Measurements from ENCODE around the gene PIGU.
"Not testable (repeated sequence)": the region's sequence is repeated elsewhere in the genome, so short reads cannot be mapped to it uniquely, and the experiment has no call there.

The PIGU gene

DNA sequence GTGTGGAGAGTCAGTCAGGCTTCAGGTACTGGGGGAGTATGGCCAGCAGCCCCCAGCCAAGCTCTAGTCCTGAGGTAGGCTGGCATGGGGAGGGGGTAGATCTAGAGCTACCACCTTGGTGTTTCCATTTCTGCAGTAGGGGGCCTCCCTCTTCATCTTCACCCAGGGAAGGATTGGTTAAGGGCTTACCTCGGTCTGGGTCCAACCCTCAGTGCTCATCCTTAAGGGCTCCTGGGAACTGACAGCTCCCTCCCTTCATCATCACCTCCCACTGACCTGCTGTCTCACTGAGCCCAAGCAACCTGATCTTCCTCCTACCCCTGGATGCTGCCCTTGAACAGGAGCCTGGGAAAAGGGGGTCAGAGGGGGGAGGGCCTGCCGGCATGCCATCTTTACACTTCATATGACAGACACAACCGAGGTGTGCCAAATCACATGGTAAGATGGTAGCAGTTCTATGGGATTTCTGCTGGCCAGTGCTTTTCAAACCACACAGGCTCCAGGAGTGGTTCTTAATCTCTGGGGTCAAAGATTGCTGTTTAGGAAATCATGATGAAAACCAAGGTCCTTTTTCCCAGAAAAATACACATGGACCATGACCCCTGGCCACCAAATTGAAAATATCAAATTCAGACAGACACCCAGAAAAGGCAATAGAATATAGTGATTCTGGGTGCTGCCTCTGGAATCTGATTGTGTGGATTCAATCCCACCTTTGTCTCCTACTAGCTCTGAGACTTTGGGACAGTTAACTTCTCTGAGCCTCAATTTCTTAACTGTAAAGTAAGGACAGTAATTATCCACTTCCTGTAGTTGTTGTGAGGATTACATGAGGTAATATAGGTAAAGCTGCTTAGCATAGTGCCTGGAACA is 30.3 kb upstream of the PIGU start:
- DNase-seq, result no peak

DNA sequence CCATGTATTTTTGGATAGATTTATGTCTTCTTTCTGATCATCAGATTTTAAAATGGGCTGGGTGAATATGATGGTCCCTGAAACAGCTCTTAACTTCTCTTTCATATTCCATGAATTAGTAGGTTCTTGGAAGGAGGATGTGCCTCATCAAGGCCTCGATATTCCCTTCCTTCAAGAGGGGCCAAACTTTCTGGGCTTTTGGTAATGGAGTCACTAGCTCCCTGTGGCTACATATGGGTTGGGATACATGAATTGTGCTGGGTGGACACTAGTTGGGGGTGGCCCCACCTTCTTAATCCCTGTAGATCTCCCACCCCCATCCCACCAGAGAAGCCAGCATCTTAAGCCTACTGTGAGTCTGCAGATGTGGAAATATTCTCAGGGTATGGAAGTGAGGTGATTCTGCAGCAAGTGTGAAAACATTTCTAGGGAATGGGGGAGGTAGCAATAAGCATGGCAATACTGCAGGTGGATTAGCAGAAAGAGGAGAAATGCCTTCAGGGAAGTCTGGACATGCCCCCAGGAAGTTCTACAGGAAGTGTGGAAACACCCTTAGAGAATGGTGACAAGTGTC is 29.5 kb upstream of the PIGU start:
- no peak for DNase-seq

DNA sequence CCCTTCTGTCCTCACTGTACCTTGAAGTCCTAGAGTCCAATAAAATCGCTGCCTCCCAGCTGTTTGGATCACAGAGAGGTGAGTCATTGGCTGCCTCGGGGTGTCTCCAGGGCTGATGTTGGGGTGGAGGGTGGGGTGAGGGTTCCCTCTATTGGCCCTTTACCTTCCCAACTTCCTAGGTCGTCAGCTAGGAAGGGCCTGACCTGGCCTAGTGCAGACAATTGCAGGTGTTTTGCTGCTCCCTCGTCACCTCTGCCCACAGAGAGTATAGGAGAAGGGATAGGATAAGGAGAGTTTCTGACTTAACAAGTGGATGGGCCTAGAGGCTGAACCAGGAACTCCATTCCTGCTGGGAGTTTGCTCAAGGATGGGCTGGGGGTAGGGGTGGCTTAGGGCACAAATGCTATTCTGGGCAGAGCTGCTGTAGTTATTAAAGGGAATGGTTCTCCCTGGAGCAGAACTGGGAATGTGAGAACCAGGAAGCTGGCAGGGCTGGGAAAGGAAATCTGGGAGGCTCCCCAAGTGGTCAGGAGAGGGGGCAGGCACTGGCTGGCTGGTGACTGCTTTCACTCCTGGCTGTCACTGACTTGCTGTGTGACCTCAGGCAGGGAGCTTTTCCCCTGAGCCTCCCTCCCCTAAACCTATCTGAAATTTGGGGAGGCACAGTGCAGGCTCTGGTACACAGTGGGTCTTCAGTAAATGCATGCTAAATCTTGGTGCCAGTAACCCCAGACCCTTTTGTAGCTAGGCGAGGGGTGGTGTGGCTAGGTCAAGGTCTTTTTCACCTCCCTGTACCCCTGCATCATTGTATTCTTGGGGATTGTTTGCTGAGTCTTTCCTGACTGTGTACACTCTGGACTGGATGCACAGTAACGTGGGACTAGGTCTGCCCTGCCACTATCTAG is 28.8 kb upstream of the PIGU start:
- peak in 4 of 14 donors; percentile 8 to 47 (median 30) for DNase-seq

DNA sequence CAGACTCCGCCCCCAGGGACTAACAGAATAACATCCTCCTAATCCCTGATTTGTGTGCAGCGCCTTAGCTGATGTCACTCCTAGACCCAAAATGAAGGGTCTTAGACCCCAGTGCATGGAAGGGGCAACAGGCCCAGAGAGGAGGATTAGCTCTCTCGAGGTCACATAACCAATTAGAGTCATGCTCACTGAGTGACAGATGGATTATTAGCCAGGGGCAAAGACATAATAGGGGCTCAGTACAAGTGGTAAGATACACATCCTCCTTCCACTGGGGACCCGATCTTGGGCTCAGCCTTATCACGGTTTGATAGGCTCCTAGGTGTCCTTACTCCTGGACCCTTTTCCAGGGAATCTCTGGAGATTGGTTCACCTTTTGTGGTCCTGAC is 28.1 kb upstream of the PIGU start:
- peak in 2 of 14 donors; percentile 39 to 46 for DNase-seq

DNA sequence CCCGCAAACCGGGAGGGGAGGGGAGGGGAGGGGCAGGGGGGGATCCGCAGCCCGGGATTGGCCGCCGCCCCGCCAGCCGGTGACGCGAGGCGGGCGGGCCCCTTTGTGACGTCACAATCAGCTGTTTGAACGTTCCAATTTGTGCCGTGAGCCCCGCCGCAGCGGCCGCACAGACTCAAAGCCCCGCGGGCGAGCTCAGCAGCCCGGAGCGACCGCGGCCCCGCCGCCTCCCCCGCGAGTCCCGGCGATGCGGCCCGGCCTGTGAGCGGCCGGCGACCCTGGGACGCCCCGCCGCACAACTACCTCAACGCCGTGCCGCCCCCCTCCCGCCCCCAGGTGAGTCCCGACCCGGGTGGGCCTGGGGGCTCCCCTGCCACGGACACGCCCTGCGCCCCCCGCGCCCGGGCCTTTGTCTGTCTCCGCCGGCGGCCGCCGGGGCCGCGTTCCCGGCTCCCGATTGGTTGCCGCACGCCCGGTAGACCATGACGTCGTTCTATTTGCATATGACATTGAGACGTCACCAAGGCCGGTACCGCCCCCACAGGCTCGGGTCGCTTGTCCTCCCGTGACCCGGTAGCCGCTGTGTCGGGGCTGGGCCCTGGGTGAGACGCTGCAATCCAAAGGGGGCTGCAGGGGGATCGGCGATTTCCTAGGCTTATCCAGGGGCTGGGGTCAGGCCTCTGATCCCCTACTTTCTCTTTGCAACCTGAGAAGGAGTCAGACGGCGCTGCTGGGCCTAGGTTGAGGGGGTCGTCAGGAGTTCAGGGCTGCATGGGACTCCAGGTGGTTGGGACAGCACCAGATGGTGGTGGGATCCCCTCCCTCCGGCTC is 27.5 kb upstream of the PIGU start, which contains the start of gene TP53INP2:
TSS of gene TP53INP2 (plus strand) at position 168 of the 831 bp plus-strand sequence. CDS start 4,396 bp downstream, outside the sequence.
- DNase-seq, result peak; percentile 41 to 93 (median 84)

DNA sequence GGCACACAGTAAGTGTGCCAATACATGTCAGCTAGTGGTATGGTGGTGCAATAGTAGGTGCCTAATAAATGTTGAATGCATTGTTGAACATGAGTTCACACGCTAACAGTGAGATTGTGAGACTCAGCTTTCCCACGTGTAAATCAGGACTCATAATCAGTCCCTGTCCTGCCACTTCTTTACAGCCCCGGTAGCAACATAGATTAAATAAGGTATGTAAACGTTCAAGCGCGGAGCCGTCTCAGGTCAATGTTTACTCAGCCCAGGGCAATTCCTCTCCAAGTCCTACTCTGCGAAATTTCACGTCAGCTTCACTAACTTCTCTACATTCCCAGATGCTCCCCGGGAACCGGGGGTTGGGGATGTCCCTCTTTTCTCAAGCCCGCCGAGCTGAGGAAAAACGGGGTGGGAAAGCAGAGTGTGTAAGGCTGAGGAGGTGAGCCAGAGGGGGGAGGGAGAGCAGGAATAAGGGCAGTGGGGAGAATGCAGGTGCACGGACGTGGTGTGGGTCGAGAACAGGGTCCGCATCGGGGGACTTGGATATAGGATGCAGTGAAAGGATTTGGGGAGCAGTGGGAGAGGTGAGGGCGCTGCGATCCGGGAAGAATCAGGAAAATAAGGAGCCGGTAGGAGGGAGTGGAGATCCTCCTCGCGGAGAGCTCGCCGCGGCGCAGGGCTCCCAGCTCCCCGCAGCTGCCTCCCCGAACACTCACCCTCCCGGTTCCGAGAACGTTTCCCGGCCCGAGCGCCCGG is 26.7 kb upstream of the PIGU start:
- no peak for DNase-seq

DNA sequence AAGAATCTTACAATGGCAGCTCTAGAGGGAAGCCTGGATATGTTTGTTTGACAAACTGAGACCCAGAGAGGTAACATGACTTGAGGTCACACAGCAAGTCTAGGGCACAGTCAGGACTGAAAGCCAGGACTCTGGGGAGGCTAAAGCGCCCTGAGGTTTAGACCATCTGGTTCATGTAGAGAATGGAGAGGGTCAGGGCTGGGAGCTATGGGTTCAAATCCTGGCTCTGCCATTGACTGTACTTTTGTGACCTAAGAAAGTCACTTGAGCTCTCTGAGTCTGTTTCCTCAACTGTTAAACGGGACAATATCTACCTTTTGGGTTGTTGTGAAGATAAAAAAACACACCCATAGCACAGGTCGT is 26.1 kb upstream of the PIGU start:
- no peak for DNase-seq

DNA sequence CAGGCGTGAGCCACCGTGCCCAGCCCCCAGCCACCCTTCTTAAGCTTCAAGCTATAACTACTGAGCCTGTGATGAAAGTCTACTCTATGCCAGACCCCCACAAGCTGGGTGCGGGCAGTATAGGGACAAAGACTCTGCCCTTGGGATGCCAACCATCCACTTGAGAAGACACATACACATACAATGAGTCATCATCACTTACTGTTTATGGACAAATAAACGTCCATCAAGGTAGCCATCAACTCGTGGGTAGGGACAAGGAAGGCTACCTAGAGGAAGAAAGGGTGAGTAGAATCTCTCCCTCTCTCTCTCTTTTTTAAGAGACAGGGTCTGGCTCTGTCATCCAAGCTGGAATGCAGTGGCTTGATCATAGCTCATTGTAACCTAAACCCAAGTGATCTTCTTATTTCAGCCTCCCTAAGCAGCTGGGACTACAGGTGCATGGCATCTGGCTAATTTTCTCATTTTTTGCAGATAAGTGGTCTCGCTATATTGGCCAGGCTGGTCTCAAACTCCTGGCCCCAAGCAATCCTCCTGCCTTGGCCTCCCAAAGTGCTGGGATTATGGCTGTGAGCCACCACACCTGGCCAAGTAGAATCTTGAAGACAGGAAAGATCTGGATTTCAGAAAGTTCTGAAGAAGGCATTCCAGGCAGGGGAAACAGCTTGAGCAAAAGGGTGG is 24.7 kb upstream of the PIGU start:
- no peak for DNase-seq

DNA sequence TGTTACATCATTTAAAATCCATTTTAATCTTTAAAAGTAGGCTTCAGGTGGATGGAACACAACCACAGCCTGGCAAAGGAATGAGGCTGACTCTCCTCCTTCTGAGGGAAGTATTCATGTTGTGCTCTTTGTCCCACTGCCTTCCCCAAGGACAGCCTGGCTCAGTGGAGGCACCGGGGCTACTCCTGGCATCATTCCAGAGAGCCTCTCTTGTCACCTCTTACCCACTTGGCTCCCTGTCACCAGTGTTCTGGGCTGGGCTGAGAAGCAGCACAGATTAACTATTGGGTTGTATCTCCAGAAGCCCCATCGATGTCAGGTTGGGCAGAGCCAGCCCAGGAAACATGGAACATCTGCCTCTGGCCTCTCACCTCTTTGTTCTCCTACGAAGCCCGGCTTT is 16.5 kb upstream of the PIGU start:
- peak in 3 of 14 donors; percentile 9 to 20 (median 12) for DNase-seq

DNA sequence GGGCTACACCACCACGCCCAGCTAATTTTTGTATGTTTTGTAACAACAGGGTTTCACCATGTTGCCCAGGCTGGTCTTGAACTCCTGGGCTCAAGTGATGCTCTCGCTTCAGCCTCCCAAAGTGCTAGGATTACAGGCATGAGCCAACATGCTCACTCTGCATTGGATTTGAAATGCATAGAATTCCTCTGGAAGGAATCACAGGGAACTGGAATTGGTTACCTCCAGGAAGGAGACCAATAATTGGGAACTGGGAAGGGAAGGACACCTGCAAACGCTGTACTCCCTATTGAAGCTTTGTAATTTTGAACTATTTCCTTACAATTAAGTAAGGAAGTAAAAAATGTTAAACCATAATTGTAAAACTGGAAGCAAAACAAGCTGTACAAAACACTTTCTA is 14.9 kb upstream of the PIGU start:
- no peak for DNase-seq

DNA sequence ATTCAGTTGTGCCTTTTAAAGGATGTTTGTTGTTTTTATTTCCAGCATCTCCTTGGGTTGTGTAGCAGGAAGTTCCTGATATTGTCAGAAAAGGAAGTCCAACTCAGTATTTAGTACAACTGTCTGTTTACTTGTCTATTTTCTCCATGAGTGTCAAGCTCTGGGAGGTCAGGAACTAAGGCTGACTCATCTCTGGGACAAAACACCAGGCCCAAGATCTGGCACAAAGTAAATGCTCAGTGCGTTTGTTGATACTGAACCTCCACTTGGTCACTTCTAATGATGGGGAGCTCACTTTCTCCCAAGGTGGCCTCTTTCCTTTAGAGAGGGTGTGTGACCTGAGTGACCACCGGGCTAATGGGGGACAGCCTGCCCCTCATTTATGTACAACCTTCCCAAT is 12.6 kb upstream of the PIGU start:
- no peak for DNase-seq

DNA sequence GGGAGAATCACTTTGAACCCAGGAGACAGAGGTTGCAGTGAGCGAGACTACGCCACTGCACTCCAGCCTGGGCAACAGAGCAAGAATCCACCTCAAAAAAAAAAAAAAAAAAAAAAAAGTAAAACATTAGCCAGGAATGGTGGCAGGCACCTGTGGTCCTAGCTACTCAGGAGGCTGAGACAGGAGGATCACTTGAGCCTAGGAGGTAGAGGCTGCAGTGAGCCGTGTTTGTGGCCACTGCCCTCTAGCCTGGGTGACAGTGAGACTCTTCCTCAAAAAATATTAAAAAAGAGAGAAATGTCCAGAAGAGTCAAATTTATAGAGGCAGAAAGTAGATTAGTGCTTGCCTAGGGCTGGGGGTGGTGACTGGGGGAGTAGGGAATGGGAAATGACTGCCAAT is 6.8 kb upstream of the PIGU start:
- DNase-seq, result no peak

DNA sequence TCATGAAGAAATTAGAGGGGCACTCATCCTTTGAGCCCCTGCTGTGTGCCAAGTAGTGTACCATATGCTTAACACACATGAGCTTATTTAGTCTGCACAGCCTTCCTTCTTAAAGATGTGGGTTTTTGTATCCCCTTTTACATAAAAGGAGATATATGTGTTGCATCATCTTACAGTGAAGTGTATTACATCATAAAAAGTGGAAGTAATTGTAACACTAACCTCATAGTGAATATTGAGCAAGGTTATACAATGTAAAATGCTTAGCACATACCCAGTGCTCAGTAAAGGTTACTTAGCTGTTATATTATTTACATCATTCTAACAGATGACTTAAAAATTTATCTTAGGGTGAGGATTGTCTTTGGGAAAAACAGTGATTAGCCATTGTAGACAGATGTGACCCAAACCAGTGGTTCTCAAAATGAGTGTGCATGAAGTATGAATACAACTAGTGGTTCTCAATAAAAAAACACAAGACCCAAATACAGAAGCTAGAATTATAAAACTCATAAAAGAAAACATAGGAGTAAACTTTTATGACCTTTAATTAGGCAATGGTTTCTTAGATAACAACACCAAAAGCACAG is 3.8 kb upstream of the PIGU start:
- no peak for DNase-seq

DNA sequence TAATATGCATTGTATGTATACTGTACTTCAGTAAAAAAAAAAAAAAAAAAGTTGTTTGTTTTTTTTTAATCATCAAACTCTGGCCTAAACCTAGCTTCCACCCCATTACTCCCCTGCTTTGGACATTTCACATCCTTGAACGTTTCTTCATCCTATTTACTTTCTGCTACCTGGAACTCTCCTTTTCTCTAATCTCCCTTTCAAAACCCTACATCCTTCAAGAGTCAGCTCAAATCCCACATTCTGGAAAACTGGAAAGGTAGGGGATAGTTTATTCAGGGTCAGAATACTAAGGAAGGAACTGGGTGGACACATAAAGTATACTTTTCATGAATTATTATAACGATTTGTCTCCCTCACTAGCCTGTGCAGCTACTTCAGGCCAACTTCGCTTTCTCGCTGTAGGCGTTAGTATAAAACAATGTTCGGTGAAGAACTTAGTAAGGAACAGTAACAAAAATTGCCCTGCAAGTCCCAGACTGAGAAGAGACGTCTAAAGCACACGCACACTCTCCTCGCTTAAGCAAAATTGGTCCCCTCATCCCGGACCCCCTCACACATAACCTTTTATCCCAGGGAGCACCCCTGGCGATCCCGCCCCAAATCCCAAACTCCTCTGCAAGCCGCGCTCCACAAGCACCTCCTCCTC is 775 bp downstream of the PIGU start:
- no peak for DNase-seq

DNA sequence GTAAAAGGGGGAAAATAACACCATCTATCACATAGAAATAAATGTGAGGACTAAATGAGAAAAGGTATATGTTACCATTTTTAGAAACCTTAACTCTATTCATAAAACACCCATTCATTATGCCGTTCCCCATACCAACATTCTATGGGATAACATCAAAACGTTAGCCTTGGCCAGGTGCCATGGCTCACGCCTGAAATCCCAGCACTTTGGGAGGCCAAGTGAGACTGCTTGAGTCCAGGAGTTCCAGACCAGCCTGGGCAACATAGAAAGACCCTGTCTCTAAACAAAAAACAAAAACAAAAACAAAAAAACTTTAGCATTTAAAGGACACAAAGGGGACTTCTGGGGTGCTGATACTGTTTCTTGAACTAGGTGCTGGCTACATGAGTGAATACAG is 1.3 kb downstream of the PIGU start:
- no peak for DNase-seq

DNA sequence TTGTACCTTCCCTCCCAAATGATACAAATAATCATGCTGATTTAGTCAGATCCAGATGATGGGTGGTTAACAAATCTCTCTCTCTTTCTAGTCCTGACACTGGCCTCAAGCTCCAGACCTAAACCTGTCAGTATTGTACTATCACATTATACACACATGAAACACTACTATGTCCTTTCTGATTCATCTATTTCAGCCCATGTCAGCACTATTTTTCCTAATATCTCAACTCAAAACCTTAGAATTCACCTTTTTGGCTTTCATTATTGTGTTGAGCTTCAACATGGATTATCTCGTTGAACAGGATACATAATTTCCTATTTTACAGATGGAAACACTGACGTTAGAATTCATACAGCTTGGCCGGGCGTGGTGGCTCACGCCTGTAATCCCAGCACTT is 3.5 kb downstream of the PIGU start:
- no peak for DNase-seq

DNA sequence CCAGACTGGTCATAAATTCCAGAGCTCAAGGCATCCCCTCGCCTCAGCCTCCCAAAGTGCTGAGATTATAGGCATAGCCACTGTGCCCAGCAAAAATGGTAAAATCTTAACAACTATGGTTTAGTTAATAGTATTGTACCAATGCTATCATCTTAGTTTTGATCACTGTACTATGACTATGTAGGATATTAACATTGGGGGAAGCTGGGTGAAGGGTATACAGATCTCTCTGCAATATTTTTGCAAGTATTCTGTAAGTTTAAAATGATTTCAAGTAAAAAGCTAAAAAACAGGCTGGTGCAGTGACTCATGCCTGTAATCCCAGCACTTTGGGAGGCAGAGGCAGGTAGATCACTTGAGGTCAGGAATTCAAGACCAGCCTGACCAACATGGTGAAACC is 7.8 kb downstream of the PIGU start:
- no peak for DNase-seq

DNA sequence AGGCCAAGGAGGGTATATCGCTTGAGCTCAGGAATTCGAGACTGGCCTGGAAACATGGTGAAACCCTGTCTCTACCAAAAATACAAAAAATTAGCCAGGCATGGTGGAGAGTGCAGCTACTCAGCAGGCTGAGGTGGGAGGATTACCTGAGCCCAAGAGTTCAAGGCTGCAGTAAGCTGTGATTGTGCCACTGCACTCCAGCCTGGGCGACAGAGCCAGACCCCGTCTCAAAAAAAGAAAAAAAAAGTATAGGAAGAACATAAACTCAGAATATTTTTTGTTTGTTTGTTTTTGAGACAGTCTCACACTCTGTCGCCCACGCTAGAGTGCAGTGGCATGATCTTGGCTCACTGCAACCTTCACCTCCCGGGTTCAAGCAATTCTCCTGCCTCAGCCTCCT is 12.1 kb downstream of the PIGU start:
- DNase-seq, result not testable (repeated sequence)

DNA sequence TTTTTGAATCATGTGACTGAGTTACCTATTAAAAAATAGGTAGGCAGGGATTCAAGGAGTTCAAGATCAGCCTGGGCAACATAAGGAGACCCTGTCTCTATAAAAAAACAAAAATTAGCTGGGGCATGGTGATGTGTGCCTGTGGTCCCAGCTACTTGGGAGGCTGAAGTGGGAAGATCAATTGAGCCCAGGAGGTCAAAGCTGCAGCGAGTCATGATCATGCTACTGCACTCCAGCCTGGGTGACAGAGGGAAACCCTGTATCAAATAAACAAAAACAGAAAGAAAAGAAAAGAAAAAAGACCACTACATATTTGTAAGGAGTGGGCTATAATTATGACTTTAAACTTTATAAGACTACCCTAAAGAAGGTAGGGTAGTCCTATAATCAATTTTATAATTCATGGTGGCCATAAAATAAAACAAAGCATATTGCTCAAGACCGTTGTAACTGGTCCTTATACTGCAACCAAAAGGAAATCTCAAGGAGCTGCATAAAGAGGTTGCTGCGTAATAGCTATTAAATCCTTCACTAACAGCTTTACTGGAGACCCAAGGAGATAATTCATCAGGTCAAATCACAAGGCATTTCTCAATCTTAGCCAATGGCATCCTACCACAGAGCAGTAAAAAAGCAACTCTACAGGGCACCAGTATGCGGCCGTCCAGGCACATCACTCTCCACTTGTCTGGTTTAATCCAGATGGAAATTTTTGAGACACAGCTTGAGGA is 13.5 kb downstream of the PIGU start:
- DNase-seq, result no peak
